ENCODE results near the gene CCDC17. TPM values are rescaled to one million over a fixed set of nuclear protein-coding genes. Genes with fewer than 3 reads are reported as not detected.

Gene CCDC17
- total RNA-seq, 1 donor = 4.3 TPM

GRCh38 chr1:45584351-45585109 lies 39.3 kb downstream of the CCDC17 start:
- DNase-seq (ENCODE audit: low read depth in 2 of 3, low spot score in 2 of 3) = peak; percentile 83 to 94 (median 90)

- peak; percentile 84 to 93 (median 87) for DNase-seq (ENCODE audit: low read depth in 2 of 3, low spot score in 2 of 3)
These were observed 40.0 kb downstream of the CCDC17 start, which contains the start of gene NASP for GRCh38 chr1:45583666-45584350. TSS of gene NASP (plus strand) at chr1:45584041. CDS start at chr1:45584147, 106 bp downstream.

GRCh38 chr1:45583264-45583665 lies 40.6 kb downstream of the CCDC17 start:
- peak; percentile 87 to 99 (median 97) for DNase-seq (ENCODE audit: low read depth in 2 of 3, low spot score in 2 of 3)

GRCh38 chr1:45574105-45574626 lies 49.7 kb downstream of the CCDC17 start:
- no peak for DNase-seq (ENCODE audit: low read depth in 2 of 3, low spot score in 2 of 3)

GRCh38 chr1:45573231-45573804 lies 50.5 kb downstream of the CCDC17 start:
- DNase-seq (ENCODE audit: low read depth in 2 of 3, low spot score in 2 of 3) = no peak

- no peak for DNase-seq (ENCODE audit: low read depth in 2 of 3, low spot score in 2 of 3)
These were observed 53.2 kb downstream of the CCDC17 start for GRCh38 chr1:45570631-45571030.

Small RNAs within 50 kb of the gene (small RNA-seq; reads per million reads assigned to genes)
- gene AL355480.1 (not detected), gene AL355480.2 (not detected), gene AL355480.3 (not detected), gene AL355480.4 (not detected)

Other genes starting within 250 kb of the CCDC17 start
- gene TESK2, start 132.9 kb downstream of the CCDC17 start, total RNA-seq = 7.8 TPM
- gene CCDC163, start 124.0 kb downstream of the CCDC17 start, total RNA-seq = 1.1 TPM
- gene MMACHC, start 123.8 kb downstream of the CCDC17 start, total RNA-seq = 7.0 TPM
- gene PRDX1, start 102.2 kb downstream of the CCDC17 start, total RNA-seq = 120 TPM
- gene AKR1A1, start 73.2 kb downstream of the CCDC17 start, total RNA-seq = 175 TPM
- gene NASP, start 40.0 kb downstream of the CCDC17 start, total RNA-seq = 94.0 TPM
- gene GPBP1L1, start 62.5 kb upstream of the CCDC17 start, total RNA-seq = 79.7 TPM
- gene TMEM69, start 64.1 kb upstream of the CCDC17 start, total RNA-seq = 34.2 TPM
- gene IPP, start 126.6 kb upstream of the CCDC17 start, total RNA-seq = 0.54 TPM
- gene MAST2, start 179.6 kb upstream of the CCDC17 start, total RNA-seq = 24.0 TPM

Data from hematopoietic multipotent progenitor cell (in vitro differentiated cells).